Prostate gland (tissue), 2 donors: ENCODE measurements around the gene CSNK1D. TPM values are rescaled to one million over a fixed set of nuclear protein-coding genes. Genes with fewer than 3 reads are reported as not detected.
A peak's percentile ranks its signal among the peaks of the same experiment; 100 is the strongest.

Experiments
- DNase-seq: peaks from one replicate; pipeline ENCODE4 v3.0.0-alpha.2; 2019; ENCODE audit warnings: low spot score
- H3K27ac ChIP-seq, 2 donors: fragments of 200-600 bp; sonication (generic); 2 replicates each; pipeline ENCODE4 v1.5.1; 2017 to 2019
- H3K27me3 ChIP-seq: fragments of 200-600 bp; sonication (generic); replicated peaks from 2 replicates; pipeline ENCODE4 v1.5.1; 2019; ENCODE audit not compliant: insufficient read depth
- H3K36me3 ChIP-seq, 2 donors: fragments of 200-600 bp; sonication (generic); 1 replicate in 1 of 2; 2 replicates in 1 of 2; pipeline versions ENCODE4 v1.5.1 to v1.8.1; 2017 to 2019
- H3K4me1 ChIP-seq: fragments of 200-600 bp; sonication (generic); replicated peaks from 2 replicates; pipeline ENCODE4 v1.5.1; 2019
- H3K4me3 ChIP-seq, 2 donors: fragments of 200-600 bp; sonication (generic); 2 replicates each; pipeline ENCODE4 v1.5.1; 2017 to 2019
- H3K9me3 ChIP-seq: fragments of 200-600 bp; sonication (generic); 2 replicates; pipeline ENCODE4 v1.5.1; 2017
- POLR2A ChIP-seq: fragments of 450-650 bp; IDR thresholded peaks from one replicate; pipeline ENCODE4 v1.6.1; 2016; ENCODE audit warnings: antibody characterized with exemption, mild to moderate bottlenecking
- POLR2AphosphoS5 ChIP-seq: sonication (generic); formaldehyde crosslinking; IDR thresholded peaks from one replicate; pipeline ENCODE4 v1.6.1; 2017; ENCODE audit warnings: antibody characterized with exemption
- WGBS: methylation state at CpG from one replicate; pipeline ENCODE4 v1.1.5; 2018; 5-methylcytosine and 5-hydroxymethylcytosine counted together
- intact Hi-C: fragments of 100-400 bp; cut with DNase I; formaldehyde crosslinking; loops from one replicate; pipeline ENCODE4 v1.14.2; 2022
- total RNA-seq, 2 donors: library from RNA; depleted of rRNA; stranded (reverse); fragments of >200 nt; gene quantifications; one replicate each; pipeline ENCODE4 v1.1.0, GENCODE V29; 2016
- TF ChIP-seq, protein P1 (sequence below), 4 experiments: fragments of 200-600 bp in 2 of 4; fragments of 450-650 bp in 2 of 4; sonication (generic) in 2 of 4; IDR thresholded peaks; 1 replicate in 3 of 4; 2 replicates in 1 of 4; pipeline ENCODE4 v1.5.1; 2016 to 2019; ENCODE audit warnings: antibody characterized with exemption in 4 of 4, mild to moderate bottlenecking in 2 of 4, moderate library complexity in 2 of 4

The CSNK1D gene
- total RNA-seq, 2 donors from 2014 or later, result 80.3 to 155 TPM

GRCh38 chr17:82228278-82228841, 45.1 kb downstream of the CSNK1D start:
- Histone ChIP-seq H3K4me1 (peaks cover 5% of the 10 kb centered on the region), H3K4me3 (peak overlapping the region; percentile 31 to 37), H3K9me3 (no peaks in the 10 kb centered on the region), H3K27me3 (no peaks in the 10 kb centered on the region), H3K27ac (peak overlapping the region; percentile 66 to 88), H3K36me3 (no peaks in the 10 kb centered on the region)
- intact Hi-C loops, result no loop called here
- no peak for DNase-seq
- 26% methylated on average over 48 of the region's 63 CpGs for WGBS
- TF ChIP-seq POLR2A, result peak; percentile 46
- TF ChIP-seq, protein P1, sequence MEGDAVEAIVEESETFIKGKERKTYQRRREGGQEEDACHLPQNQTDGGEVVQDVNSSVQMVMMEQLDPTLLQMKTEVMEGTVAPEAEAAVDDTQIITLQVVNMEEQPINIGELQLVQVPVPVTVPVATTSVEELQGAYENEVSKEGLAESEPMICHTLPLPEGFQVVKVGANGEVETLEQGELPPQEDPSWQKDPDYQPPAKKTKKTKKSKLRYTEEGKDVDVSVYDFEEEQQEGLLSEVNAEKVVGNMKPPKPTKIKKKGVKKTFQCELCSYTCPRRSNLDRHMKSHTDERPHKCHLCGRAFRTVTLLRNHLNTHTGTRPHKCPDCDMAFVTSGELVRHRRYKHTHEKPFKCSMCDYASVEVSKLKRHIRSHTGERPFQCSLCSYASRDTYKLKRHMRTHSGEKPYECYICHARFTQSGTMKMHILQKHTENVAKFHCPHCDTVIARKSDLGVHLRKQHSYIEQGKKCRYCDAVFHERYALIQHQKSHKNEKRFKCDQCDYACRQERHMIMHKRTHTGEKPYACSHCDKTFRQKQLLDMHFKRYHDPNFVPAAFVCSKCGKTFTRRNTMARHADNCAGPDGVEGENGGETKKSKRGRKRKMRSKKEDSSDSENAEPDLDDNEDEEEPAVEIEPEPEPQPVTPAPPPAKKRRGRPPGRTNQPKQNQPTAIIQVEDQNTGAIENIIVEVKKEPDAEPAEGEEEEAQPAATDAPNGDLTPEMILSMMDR (IDR thresholded peaks at IDR 0.05), result no peak
- no peak for TF ChIP-seq POLR2AphosphoS5

DNA sequence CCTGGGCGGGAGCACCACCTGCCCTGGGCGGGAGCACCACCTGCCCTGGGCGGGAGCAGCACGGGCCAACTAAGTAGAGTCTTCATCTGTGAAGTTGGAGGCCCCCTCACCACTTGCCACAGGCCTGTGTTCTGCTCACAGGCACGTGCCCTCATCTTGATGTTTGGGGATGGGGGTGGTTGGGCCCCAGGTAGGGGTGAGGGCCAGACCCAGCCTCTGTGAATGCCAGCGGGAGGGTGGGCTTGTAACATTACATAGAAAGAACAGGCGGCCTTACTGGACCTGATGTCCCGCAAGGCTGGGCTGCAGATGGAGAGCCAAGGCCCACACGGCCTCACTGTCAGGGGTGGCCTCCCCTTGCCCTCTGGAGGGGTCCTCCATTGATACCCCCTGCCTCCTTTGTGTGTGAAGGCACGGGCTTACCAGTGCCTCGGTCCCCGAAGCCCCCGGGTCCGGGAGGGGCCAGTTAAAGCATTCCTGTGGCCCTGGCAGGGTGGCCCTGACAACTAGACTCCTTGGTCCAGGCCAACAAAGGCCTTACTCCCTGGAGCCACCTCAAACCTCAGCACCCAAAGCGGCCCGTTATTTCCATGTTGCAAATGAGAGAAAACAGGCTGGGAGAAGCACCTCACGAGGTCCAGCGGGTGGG, 45.7 kb downstream of the CSNK1D start:
- intact Hi-C loops, result no loop called here
- 80% methylated on average over 16 of the region's 18 CpGs for WGBS
- Histone ChIP-seq H3K4me3 (peak overlapping the region in 1 of 2 donors; percentile 37), H3K36me3 (no peaks in the 10 kb centered on the region), H3K27ac (peak overlapping the region in 1 of 2 donors; percentile 88), H3K27me3 (no peaks in the 10 kb centered on the region), H3K9me3 (no peaks in the 10 kb centered on the region), H3K4me1 (peaks cover 5% of the 10 kb centered on the region)
- no peak for TF ChIP-seq POLR2A
- no peak for DNase-seq

GRCh38 chr17:82226809-82227628, 46.5 kb downstream of the CSNK1D start:
- H3K9me3 ChIP-seq, result no peaks in the 10 kb centered on the region
- DNase-seq, result no peak
- TF ChIP-seq POLR2AphosphoS5, result no peak
- TF ChIP-seq POLR2A, result no peak
- TF ChIP-seq, protein P1 (IDR thresholded peaks at IDR 0.05), result no peak
- H3K27ac ChIP-seq, result no peak overlapping the region
- WGBS, result 87% methylated on average over 15 of the region's 16 CpGs
- intact Hi-C loops, result no loop called here
- no peak overlapping the region for H3K4me3 ChIP-seq
- H3K4me1 ChIP-seq, result peaks cover 5% of the 10 kb centered on the region
- H3K27me3 ChIP-seq, result no peaks in the 10 kb centered on the region
- H3K36me3 ChIP-seq, result no peaks in the 10 kb centered on the region

- H3K36me3 ChIP-seq, result no peaks in the 10 kb centered on the region
- no peak overlapping the region for H3K4me3 ChIP-seq
- no peaks in the 10 kb centered on the region for H3K4me1 ChIP-seq
- 94% methylated on average over 15 of the region's 15 CpGs for WGBS
- no peaks in the 10 kb centered on the region for H3K9me3 ChIP-seq
- H3K27ac ChIP-seq, result no peak overlapping the region
- H3K27me3 ChIP-seq, result no peaks in the 10 kb centered on the region
- intact Hi-C loops, result no loop called here
- DNase-seq, result no peak
- TF ChIP-seq POLR2AphosphoS5 (no peak), POLR2A (no peak)
- TF ChIP-seq, protein P1 (IDR thresholded peaks at IDR 0.05), result no peak
Measured at GRCh38 chr17:82226146-82226808, 47.2 kb downstream of the CSNK1D start.

GRCh38 chr17:82225368-82226029, 48.0 kb downstream of the CSNK1D start:
- intact Hi-C loops, result no loop called here
- no peaks in the 10 kb centered on the region for H3K4me1 ChIP-seq
- 75% methylated on average over 24 of the region's 24 CpGs for WGBS
- no peak overlapping the region for H3K4me3 ChIP-seq
- no peak for TF ChIP-seq POLR2A
- no peak for TF ChIP-seq POLR2AphosphoS5
- TF ChIP-seq, protein P1 (IDR thresholded peaks at IDR 0.05), result no peak
- no peaks in the 10 kb centered on the region for H3K9me3 ChIP-seq
- no peak for DNase-seq
- no peaks in the 10 kb centered on the region for H3K36me3 ChIP-seq
- H3K27me3 ChIP-seq, result no peaks in the 10 kb centered on the region
- H3K27ac ChIP-seq, result no peak overlapping the region
